PC-9 (cell line): ENCODE data around the gene PRR7. TPM values are rescaled to one million over a fixed set of nuclear protein-coding genes. Genes with fewer than 3 reads are reported as not detected.

Experiments
- BruUV-seq: library from RNA; stranded (reverse); fragments of 400-500 nt; replicated peaks from 2 replicates; lab custom pipeline; 2021; lab: Mats Ljungman, UMichigan
- CTCF ChIA-PET: fragments of 300-600 bp; sonication (Branson Sonifier 250); formaldehyde crosslinking; loops from one replicate; lab custom pipeline; 2022; ENCODE audit warnings: antibody characterized with exemption; lab: Charles Lee
- POLR2A ChIA-PET: fragments of 300-600 bp; sonication (Branson Sonifier 250); formaldehyde crosslinking; loops from one replicate; lab custom pipeline; 2022; ENCODE audit warnings: antibody characterized with exemption; ENCODE audit not compliant: unreplicated experiment; lab: Charles Lee
- DNase-seq, 2 experiments: peaks; one replicate each; pipeline versions ENCODE4 v3.0.0 to v3.0.0-alpha.2; 2015 to 2022; ENCODE audit warnings: mixed read lengths in 1 of 2
- H2AFZ ChIP-seq: fragments of 200-600 bp; sonication (generic); 2 replicates; pipeline ENCODE4 v1.8.1; 2017; ENCODE audit warnings: antibody characterized with exemption
- H3F3A ChIP-seq: fragments of 200-600 bp; sonication (generic); 2 replicates; pipeline ENCODE4 v1.8.1; 2017; ENCODE audit warnings: antibody characterized with exemption, mild to moderate bottlenecking, low read depth; ENCODE audit not compliant: insufficient read depth
- H3K27ac ChIP-seq: fragments of 200-600 bp; sonication (generic); 2 replicates; pipeline ENCODE4 v1.6.1; 2016; ENCODE audit warnings: mixed run types
- H3K27me3 ChIP-seq: fragments of 200-600 bp; sonication (generic); 2 replicates; pipeline ENCODE4 v1.6.1; 2016; ENCODE audit warnings: low read depth, mixed run types; ENCODE audit not compliant: insufficient read depth
- H3K36me3 ChIP-seq: fragments of 200-600 bp; sonication (generic); 2 replicates; pipeline ENCODE4 v1.6.1; 2016; ENCODE audit warnings: low read depth, mixed run types
- H3K4me1 ChIP-seq: fragments of 200-600 bp; sonication (generic); replicated peaks from 2 replicates; pipeline ENCODE4 v1.6.1; 2016; ENCODE audit warnings: mixed run types; ENCODE audit not compliant: insufficient read depth
- H3K4me2 ChIP-seq: fragments of 200-600 bp; sonication (generic); 2 replicates; pipeline ENCODE4 v1.6.1; 2017; ENCODE audit warnings: mixed run types
- H3K4me3 ChIP-seq: fragments of 200-600 bp; sonication (generic); 2 replicates; pipeline ENCODE4 v1.6.1; 2016; ENCODE audit warnings: mixed run types
- H3K79me2 ChIP-seq: fragments of 200-600 bp; sonication (generic); 2 replicates; pipeline ENCODE4 v1.6.1; 2017; ENCODE audit warnings: low read depth, mixed run types
- H3K9me2 ChIP-seq: fragments of 200-600 bp; sonication (generic); 2 replicates; pipeline ENCODE4 v1.8.1; 2017; ENCODE audit warnings: mild to moderate bottlenecking; ENCODE audit not compliant: insufficient read depth
- H3K9me3 ChIP-seq: fragments of 200-600 bp; sonication (generic); 2 replicates; pipeline ENCODE4 v1.8.1; 2016; ENCODE audit warnings: low read depth; ENCODE audit not compliant: insufficient read depth
- H4K20me1 ChIP-seq: fragments of 200-600 bp; sonication (generic); 2 replicates; pipeline ENCODE4 v1.8.1; 2017; ENCODE audit not compliant: insufficient read depth
- CTCF ChIP-seq: fragments of 200-600 bp; sonication (generic); conservative IDR thresholded peaks from 2 replicates; pipeline ENCODE4 v1.6.1; 2017; ENCODE audit warnings: mixed run types, antibody characterized with exemption, mild to moderate bottlenecking, moderate library complexity
- EZH2 ChIP-seq: fragments of 200-600 bp; sonication (generic); IDR thresholded peaks from 2 replicates; pipeline ENCODE4 v1.8.0; 2017; ENCODE audit warnings: antibody characterized with exemption, low read depth
- intact Hi-C: fragments of 100-400 bp; cut with micrococcal nuclease; formaldehyde crosslinking; loops from one replicate; pipeline ENCODE4 v1.10.0; 2022; ENCODE audit not compliant: unreplicated experiment
- total RNA-seq: library from RNA; stranded (reverse); gene quantifications from 2 replicates; pipeline ENCODE4 v1.2.3, GENCODE V29; 2021

PRR7 gene
- total RNA-seq, 1 experiment from 2014 or later = 22.2 TPM

GRCh38 chr5:177498013-177498787 is 51.6 kb downstream of the PRR7 start:
- no peaks in the 10 kb centered on the region for H3K27me3 ChIP-seq
- H3K27ac ChIP-seq = no peak overlapping the region
- intact Hi-C loops = loop anchor here (5.0 kb wide), 1 partner anchor 366 kb away; the partner anchor contains the start of gene NSD1
- H3F3A ChIP-seq = peaks cover 40% of the 10 kb centered on the region; the same call in 1 of the 2 replicates
- H3K4me3 ChIP-seq = peak overlapping the region; percentile 85; the same call in 1 of the 2 replicates
- no peaks in the 10 kb centered on the region for H3K9me3 ChIP-seq
- H3K4me2 ChIP-seq = peak overlapping the region; percentile 77
- BruUV-seq = TSS peak; percentile 31
- H2AFZ ChIP-seq = 0 out of 2 replicates have a peak overlapping the region, but pooled peaks have one; percentile 19
- H3K36me3 ChIP-seq = no peaks in the 10 kb centered on the region
- peaks cover 25% of the 10 kb centered on the region for H3K79me2 ChIP-seq
- H4K20me1 ChIP-seq = no peaks in the 10 kb centered on the region
- H3K4me1 ChIP-seq = peaks cover 37% of the 10 kb centered on the region
- no peaks in the 10 kb centered on the region for H3K9me2 ChIP-seq
- ChIA-PET CTCF (interaction anchor here (0.6 to 1.4 kb wide), 3 partner anchors 41 to 189 kb away, joined by 3 to 12 read pairs (median 3); no protein-coding TSS in a partner anchor), POLR2A (interaction anchor here (0.5 to 1.0 kb wide), 11 partner anchors 18 to 1604 kb away, joined by 3 to 13 read pairs (median 6); partner anchors contain the start of genes DDX41 and GRK6)
- no peak for DNase-seq
- TF ChIP-seq EZH2 = no peak
- no peak for TF ChIP-seq CTCF

DNA sequence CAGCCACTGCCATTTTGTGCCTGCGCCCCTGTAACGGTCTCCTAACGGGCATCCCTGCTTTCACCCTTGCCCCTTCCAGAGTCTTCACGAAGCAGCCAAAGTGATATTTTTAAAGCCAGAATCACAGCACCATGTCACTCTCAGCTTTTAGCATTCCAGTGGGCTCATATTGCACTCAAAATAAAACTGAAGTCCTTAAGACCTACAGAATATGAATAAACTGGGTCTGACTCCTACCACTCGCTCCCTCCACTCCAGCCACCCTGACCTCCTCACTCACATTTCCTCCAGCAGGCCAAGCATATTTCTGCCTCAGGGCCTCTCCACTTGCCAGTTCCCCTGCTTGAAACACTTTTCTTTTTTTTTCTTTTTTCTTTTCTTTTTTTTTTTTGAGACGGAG is 53.2 kb downstream of the PRR7 start:
- Histone ChIP-seq H3K9me2 (no peaks in the 10 kb centered on the region), H3K27ac (no peak overlapping the region), H2AFZ (no peak overlapping the region), H3K4me3 (no peak overlapping the region), H3K27me3 (no peaks in the 10 kb centered on the region), H3F3A (peaks cover 28% of the 10 kb centered on the region; the same call in 1 of the 2 replicates), H3K4me2 (no peak overlapping the region), H3K36me3 (no peaks in the 10 kb centered on the region), H3K79me2 (peaks cover 15% of the 10 kb centered on the region), H3K4me1 (peaks cover 21% of the 10 kb centered on the region), H3K9me3 (no peaks in the 10 kb centered on the region), H4K20me1 (no peaks in the 10 kb centered on the region)
- intact Hi-C loops = loop anchor here (2.0 to 5.0 kb wide), 2 partner anchors 181 to 368 kb away; partner anchors contain the start of gene NSD1
- POLR2A ChIA-PET = interaction anchor here (0.6 kb wide), 1 partner anchor 1132 kb away, joined by 3 read pairs; no protein-coding TSS in a partner anchor
- TF ChIP-seq CTCF = no peak
- TF ChIP-seq EZH2 = no peak
- CTCF ChIA-PET = no interaction called here
- no TSS peak for BruUV-seq
- no peak for DNase-seq

GRCh38 chr5:177500685-177501522 is 54.3 kb downstream of the PRR7 start:
- H3K9me3 ChIP-seq = no peaks in the 10 kb centered on the region
- no TSS peak for BruUV-seq
- peaks cover 10% of the 10 kb centered on the region for H3K4me1 ChIP-seq
- H3K27ac ChIP-seq = no peak overlapping the region
- no peaks in the 10 kb centered on the region for H3K9me2 ChIP-seq
- POLR2A ChIA-PET = no interaction called here
- intact Hi-C loops = loop anchor here (1.0 to 2.0 kb wide), 5 partner anchors 46 to 387 kb away; no protein-coding TSS in a partner anchor
- H3K27me3 ChIP-seq = no peaks in the 10 kb centered on the region
- H3K79me2 ChIP-seq = peaks cover 5% of the 10 kb centered on the region
- CTCF ChIA-PET = interaction anchor here (0.5 to 1.5 kb wide), 7 partner anchors 27 to 487 kb away, joined by 3 to 9 read pairs (median 4); partner anchors contain the start of gene GRK6
- no peak overlapping the region for H2AFZ ChIP-seq
- TF ChIP-seq CTCF (peak; percentile 91), EZH2 (no peak)
- H3K36me3 ChIP-seq = no peaks in the 10 kb centered on the region
- peak; percentile 63 to 86 for DNase-seq
- no peaks in the 10 kb centered on the region for H4K20me1 ChIP-seq
- peaks cover 17% of the 10 kb centered on the region; the same call in 1 of the 2 replicates for H3F3A ChIP-seq
- H3K4me2 ChIP-seq = no peak overlapping the region
- no peak overlapping the region for H3K4me3 ChIP-seq
